IPS-18a (cell line): ENCODE measurements around the gene ACR.

Source experiments
- H3K27ac ChIP-seq: one replicate; pipeline ENCODE4 v1.5.1; 2013; ENCODE audit warnings: low read length
- H3K27me3 ChIP-seq: one replicate; pipeline ENCODE4 v1.6.1; 2013; ENCODE audit warnings: mild to moderate bottlenecking, low read length; ENCODE audit not compliant: control insufficient read depth, insufficient read depth
- H3K36me3 ChIP-seq: one replicate; pipeline ENCODE4 v1.6.1; 2013; ENCODE audit warnings: low read depth, low read length; ENCODE audit not compliant: control insufficient read depth
- H3K4me1 ChIP-seq: one replicate; pipeline ENCODE4 v1.6.1; 2013; ENCODE audit warnings: low read depth, low read length; ENCODE audit not compliant: control insufficient read depth
- H3K4me3 ChIP-seq: one replicate; pipeline ENCODE4 v1.5.1; 2013; ENCODE audit warnings: low read length
- H3K9ac ChIP-seq: one replicate; pipeline ENCODE4 v1.6.1; 2013; ENCODE audit warnings: mild to moderate bottlenecking, low read length, moderate library complexity
- H3K9me3 ChIP-seq: one replicate; pipeline ENCODE4 v1.6.1; 2013; ENCODE audit warnings: low read depth, low read length; ENCODE audit not compliant: control insufficient read depth

The ACR gene

DNA sequence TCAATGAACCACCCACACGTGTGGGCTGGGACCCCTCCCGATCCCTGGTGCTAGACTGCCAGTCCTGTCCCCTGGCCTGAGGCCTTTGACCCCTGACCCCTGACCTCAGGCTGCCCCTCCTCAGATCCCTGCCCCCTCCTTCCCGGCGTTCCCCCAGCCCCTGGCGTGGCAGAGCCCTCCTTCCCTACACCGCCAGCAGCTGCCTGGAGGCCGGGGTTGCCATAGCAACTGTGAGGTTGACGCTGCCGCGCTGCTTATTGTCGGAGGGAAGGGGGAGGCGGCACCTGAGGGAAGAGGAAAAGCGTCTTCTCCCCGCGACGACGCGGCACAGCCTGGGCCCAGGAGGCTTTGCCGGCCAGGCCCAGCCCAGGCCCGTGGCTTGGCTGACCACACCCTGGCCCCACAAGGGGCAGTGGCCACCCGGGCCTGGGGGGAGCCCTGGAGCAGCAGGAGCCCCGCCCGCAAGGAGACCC, 32.7 kb upstream of the ACR start:
- no peak overlapping the region for H3K27ac ChIP-seq
- H3K4me3 ChIP-seq, result no peak overlapping the region
- H3K9ac ChIP-seq, result no peak overlapping the region
- no peaks in the 10 kb centered on the region for H3K36me3 ChIP-seq
- peaks cover 3% of the 10 kb centered on the region for H3K4me1 ChIP-seq
- no peaks in the 10 kb centered on the region for H3K9me3 ChIP-seq
- no peaks in the 10 kb centered on the region for H3K27me3 ChIP-seq

- H3K27ac ChIP-seq, result no peak overlapping the region
- no peak overlapping the region for H3K9ac ChIP-seq
- H3K27me3 ChIP-seq, result no peaks in the 10 kb centered on the region
- H3K4me3 ChIP-seq, result no peak overlapping the region
- no peaks in the 10 kb centered on the region for H3K36me3 ChIP-seq
- peaks cover 3% of the 10 kb centered on the region for H3K4me1 ChIP-seq
- H3K9me3 ChIP-seq, result no peaks in the 10 kb centered on the region
Observed at GRCh38 chr22:50705851-50706351, 32.1 kb upstream of the ACR start.

DNA sequence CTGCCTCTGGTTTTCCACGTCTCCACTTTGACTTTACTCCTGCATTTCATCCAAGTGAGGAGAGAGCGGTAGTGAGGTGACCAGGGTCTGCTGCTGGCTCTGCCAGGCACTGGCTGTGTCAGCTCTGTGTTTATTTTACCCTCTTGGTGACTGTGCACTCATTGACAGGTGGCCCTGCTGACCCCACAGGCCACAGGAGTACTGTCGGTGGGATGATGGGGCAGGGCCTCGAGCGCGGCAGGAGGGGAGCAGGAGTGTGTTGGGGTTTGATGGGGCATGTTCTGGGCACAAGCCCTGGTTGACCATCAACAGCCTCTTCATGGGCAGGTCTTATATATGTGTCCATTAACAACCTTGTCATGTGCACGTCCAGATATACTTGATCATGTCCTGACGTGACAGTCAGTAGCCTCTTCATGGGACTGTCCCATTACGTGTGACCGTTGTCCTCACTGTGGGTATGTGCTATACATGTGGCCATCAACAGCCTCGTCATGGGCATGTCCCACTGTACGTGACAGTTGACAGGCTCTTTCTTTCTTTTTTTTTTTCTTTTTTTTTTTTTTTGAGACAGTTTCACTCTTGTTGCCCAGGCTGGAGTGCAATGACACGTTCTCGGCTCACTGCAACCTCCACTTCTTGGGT, 31.4 kb upstream of the ACR start:
- Histone ChIP-seq H3K9me3 (no peaks in the 10 kb centered on the region), H3K27me3 (no peaks in the 10 kb centered on the region), H3K27ac (no peak overlapping the region), H3K4me1 (peaks cover 3% of the 10 kb centered on the region), H3K4me3 (no peak overlapping the region), H3K9ac (no peak overlapping the region), H3K36me3 (no peaks in the 10 kb centered on the region)

DNA sequence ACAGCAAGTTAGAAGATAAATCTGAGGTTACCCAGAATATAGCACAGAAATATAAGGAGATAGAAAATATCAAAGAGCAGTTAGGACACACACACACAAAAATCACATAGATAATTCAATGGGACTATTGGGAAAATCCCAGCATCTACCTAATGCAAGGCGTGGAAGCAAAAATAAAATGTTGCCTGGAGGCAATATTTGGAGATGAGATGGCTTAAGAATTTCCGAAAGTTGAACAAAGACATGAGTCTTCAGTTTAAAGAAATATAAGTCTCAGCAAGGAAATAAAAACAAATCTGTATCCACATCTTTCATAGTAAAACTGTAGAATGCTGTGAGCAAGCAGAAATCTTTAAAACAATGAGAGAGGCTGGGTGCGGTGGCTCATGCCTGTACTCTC, 29.5 kb upstream of the ACR start:
- Histone ChIP-seq H3K9me3 (no peaks in the 10 kb centered on the region), H3K27ac (no peak overlapping the region), H3K4me1 (peaks cover 3% of the 10 kb centered on the region), H3K27me3 (no peaks in the 10 kb centered on the region), H3K4me3 (no peak overlapping the region), H3K9ac (no peak overlapping the region), H3K36me3 (no peaks in the 10 kb centered on the region)

DNA sequence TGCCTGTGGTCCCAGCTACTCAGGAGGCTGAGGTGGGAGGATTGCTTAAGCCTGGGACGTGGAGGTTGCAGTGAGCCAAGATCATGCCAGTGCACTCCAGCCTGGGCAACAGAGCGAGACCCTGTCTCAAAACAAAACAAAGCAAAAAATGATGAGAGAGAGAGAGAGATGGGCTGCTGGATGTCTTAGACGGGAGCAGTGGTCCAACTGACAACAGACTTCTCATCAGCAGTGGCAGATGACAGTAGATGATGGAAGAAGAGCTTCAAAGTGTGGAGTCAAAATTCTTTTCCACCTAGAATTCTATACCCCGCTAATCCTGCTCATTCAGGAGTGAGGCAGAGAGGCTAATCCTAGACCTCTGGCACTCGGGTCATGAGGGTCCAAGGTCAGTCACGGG, 29.0 kb upstream of the ACR start:
- Histone ChIP-seq H3K27ac (no peak overlapping the region), H3K36me3 (no peaks in the 10 kb centered on the region), H3K4me3 (no peak overlapping the region), H3K4me1 (peaks cover 3% of the 10 kb centered on the region), H3K9me3 (no peaks in the 10 kb centered on the region), H3K27me3 (no peaks in the 10 kb centered on the region), H3K9ac (no peak overlapping the region)

DNA sequence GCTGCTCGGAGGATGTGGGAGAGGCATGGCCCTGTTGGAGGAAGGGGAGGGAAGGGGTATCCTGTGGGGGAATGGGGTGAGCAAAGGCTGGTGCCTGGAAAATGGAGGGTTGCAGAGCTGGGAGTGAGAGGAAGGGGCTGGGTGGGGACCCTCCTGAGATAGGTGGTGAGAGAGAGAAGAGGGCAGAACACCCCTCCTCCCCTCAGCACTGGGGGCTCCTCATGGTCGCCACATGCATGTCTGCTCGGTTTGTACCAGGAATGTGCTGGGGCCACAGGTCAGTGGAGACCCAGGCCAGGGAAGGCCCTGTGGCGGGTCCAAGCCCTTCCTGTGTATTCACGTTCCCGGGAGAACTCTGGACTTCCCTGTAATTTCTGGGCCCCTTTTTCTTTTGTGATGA, 27.8 kb upstream of the ACR start:
- Histone ChIP-seq H3K36me3 (no peaks in the 10 kb centered on the region), H3K4me1 (no peaks in the 10 kb centered on the region), H3K4me3 (no peak overlapping the region), H3K27ac (no peak overlapping the region), H3K27me3 (no peaks in the 10 kb centered on the region), H3K9me3 (no peaks in the 10 kb centered on the region), H3K9ac (no peak overlapping the region)

GRCh38 chr22:50710886-50711285, 27.1 kb upstream of the ACR start:
- no peaks in the 10 kb centered on the region for H3K4me1 ChIP-seq
- H3K9ac ChIP-seq, result no peak overlapping the region
- H3K27me3 ChIP-seq, result no peaks in the 10 kb centered on the region
- H3K4me3 ChIP-seq, result no peak overlapping the region
- no peaks in the 10 kb centered on the region for H3K9me3 ChIP-seq
- H3K27ac ChIP-seq, result no peak overlapping the region
- H3K36me3 ChIP-seq, result no peaks in the 10 kb centered on the region

DNA sequence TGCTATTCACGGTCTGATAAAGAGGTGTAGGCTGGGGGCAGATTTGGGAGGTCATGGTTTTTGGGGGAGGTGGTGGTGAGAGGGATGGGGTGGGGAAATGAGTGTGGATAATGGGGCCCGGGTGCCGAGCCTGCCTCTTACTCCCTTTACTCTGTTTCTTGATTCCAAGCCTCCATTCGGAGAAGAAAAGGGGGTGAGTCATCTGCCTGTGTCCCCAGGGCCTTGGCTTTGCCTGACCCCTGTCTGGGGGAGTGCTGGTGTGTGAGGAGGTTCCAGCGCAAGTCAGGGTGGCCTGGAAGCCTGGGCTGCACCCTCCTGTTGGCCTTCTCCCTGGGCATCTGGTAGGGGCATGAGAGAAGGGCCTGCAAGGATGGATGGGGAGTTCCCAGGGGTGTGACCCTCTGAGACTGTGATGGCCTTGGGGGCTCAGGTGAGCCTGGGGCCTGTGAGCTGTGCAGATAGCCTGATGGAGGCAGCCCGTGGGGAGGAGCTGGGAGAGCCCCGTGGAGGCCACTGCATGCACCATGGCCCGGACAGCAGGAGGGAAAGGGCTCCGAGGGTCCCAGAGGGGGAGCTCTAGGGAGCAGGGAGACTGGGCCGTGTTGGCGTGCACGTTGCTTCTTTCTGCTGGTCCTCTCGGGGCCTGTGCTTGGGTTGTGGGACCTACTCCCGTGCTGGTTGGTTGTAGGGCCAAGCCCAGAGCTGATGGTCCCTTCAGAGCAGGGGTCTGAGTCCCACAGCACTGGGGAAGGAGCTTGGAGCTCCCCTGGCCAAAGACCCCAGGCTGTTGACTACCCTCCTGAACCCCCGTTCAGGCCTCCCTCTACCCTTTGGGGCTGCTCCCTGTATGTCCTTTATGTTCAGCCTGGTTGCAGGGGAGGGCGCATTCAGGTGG, 26.3 kb upstream of the ACR start:
- H3K27ac ChIP-seq, result no peak overlapping the region
- H3K4me1 ChIP-seq, result no peaks in the 10 kb centered on the region
- H3K9me3 ChIP-seq, result no peaks in the 10 kb centered on the region
- H3K36me3 ChIP-seq, result no peaks in the 10 kb centered on the region
- H3K9ac ChIP-seq, result no peak overlapping the region
- H3K4me3 ChIP-seq, result no peak overlapping the region
- no peaks in the 10 kb centered on the region for H3K27me3 ChIP-seq

DNA sequence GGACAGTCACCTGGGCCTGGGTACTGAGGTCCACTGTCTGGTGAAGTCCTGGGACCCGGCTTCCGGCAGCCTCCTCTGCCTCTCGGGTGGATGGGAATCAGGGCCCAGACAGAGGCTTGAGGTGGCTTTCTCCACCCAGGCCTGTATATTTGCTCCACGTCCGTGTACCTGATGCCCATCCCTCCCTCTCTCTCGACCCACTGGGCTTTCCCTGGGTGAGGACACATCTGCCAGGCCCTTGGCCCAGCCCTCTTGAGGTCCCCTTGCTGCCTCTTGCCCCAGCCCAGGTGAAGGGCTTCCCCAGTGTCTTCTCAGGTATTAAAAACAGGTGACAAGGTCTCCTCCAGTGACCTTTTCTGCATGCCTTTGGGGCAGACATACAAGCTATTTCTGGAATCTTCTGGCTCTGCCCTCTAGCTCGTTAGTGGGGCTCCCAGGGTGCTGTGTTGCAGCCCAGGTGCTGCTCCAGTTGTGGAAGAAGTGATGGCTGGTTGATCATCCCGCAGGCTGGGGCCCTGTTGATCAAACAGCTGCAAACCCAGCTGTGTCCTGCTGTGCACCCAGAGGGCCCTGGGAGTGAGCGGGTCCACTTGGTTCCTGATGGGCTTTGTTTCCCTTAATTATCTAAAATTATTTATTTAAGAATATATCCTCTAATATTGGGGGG, 25.5 kb upstream of the ACR start:
- no peak overlapping the region for H3K4me3 ChIP-seq
- no peaks in the 10 kb centered on the region for H3K4me1 ChIP-seq
- no peak overlapping the region for H3K9ac ChIP-seq
- no peak overlapping the region for H3K27ac ChIP-seq
- no peaks in the 10 kb centered on the region for H3K9me3 ChIP-seq
- no peaks in the 10 kb centered on the region for H3K27me3 ChIP-seq
- H3K36me3 ChIP-seq, result no peaks in the 10 kb centered on the region

DNA sequence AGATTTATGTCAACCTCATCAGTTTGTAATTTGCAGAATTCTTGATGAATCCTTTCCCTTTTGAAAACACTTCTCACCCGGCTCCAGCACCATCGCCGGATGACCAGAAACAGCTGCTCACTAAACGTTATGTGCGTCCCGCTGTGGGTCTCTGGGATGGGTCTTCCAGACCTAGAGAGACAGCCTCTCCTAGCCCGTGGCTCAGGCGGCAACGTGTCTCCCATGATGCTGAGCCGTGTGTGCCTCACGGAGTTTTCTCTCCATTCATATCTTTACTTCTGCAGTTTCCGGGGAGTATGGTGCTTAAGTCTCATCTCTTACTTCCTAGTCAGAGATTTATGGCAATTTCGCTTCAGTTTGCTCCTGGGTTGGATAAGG, 25.0 kb upstream of the ACR start:
- Histone ChIP-seq H3K27ac (no peak overlapping the region), H3K4me1 (no peaks in the 10 kb centered on the region), H3K9me3 (no peaks in the 10 kb centered on the region), H3K9ac (no peak overlapping the region), H3K27me3 (peaks cover 3% of the 10 kb centered on the region), H3K4me3 (no peak overlapping the region), H3K36me3 (no peaks in the 10 kb centered on the region)

GRCh38 chr22:50713571-50714056, 24.4 kb upstream of the ACR start:
- Histone ChIP-seq H3K36me3 (no peaks in the 10 kb centered on the region), H3K9ac (no peak overlapping the region), H3K4me1 (no peaks in the 10 kb centered on the region), H3K4me3 (no peak overlapping the region), H3K9me3 (no peaks in the 10 kb centered on the region), H3K27ac (no peak overlapping the region), H3K27me3 (peaks cover 9% of the 10 kb centered on the region)
